ENCODE results near the gene JTB. TPM values are rescaled to one million over a fixed set of nuclear protein-coding genes. Genes with fewer than 3 reads are reported as not detected.

JTB gene
- polyA plus RNA-seq, 1 of the 3 experiments (the other 2 are of a cell fraction), result 118 TPM

DNA sequence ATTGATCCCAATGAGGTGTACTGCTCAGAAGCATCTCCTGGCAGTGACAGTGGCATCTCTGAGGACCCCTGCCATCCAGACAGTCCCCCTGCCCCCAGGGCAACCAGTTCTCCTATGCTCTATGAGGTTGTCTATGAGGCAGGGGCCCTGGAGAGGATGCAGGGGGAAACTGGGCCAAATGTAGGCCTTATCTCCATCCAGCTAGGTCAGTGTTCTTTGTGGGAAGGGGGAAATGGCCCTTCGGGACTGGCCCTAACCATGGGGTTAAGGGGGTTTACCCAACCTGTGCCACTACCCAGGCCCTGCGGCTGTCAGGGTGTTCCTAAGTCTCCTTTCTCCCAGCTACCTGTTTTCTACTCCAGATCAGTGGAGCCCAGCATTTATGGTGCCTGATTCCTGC, 8.5 kb downstream of the JTB start (continued):
- TF ChIP-seq, protein P1, sequence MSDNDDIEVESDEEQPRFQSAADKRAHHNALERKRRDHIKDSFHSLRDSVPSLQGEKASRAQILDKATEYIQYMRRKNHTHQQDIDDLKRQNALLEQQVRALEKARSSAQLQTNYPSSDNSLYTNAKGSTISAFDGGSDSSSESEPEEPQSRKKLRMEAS (IDR thresholded peaks at IDR 0.05; ENCODE audit: low read depth), result no peak

DNA sequence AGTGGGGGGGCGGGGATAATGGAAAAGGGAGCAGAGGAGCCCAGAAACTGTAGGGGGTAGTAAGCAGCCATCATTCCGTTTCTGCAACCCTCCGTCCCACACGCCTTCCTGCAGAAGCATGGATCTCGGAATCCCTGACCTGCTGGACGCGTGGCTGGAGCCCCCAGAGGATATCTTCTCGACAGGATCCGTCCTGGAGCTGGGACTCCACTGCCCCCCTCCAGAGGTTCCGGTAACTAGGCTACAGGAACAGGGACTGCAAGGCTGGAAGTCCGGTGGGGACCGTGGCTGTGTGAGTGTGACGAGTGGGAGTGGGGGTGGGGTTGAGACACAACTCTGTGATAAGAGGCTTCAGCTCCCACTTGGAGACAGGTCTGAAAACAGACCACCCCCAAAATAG, 9.1 kb downstream of the JTB start:
- POLR2A ChIA-PET, result interaction anchor here (1.0 to 3.6 kb wide), 5 partner anchors 8 to 185 kb away, joined by 3 to 69 read pairs (median 32); partner anchors contain the start of genes CRTC2, JTB and RPS27
- WGBS (ENCODE audit: low lambda C conversion rate), result 19% methylated on average over 13 of the region's 13 CpGs

DNA sequence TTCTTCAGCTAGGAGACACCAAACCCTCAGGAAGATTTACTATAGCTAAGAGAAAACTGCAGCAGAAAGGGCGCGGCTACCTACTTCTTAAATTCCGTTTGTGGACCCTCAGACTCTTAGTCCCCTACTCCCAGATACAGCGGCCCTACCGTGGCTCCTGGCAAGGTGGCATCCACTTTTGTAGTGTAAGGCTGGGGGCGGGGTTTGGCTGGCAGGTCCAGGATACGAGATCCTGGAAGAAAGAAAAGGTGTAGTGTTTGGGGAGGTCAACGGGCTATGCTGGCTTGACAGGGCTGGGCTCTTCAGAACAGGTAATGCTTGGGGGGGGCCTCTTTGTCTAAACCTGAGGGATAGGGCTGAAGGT, 9.5 kb downstream of the JTB start:
- H3K4me3 ChIP-seq (ENCODE audit: low read depth in 2 of 2, low read length in 1 of 2), result peak overlapping the region; percentile 61 to 85
- H3K4me1 ChIP-seq (ENCODE audit: control insufficient read depth in 1 of 2, insufficient read depth in 2 of 2, low read depth in 1 of 2, low read length in 1 of 2), result peaks cover 0 to 22% of the 10 kb centered on the region in 2 experiments; a peak in 2 of 4 replicates
- no peaks in the 10 kb centered on the region for H3K9me3 ChIP-seq
- under 1% methylated on average over 8 of the region's 8 CpGs for WGBS (ENCODE audit: low lambda C conversion rate)
- CTCF ChIA-PET, result interaction anchor here (0.6 to 7.0 kb wide), 16 partner anchors 10 to 174 kb away, joined by 3 to 44 read pairs (median 4); partner anchors contain the start of genes DENND4B, GATAD2B, JTB and RAB13
- H3K9ac ChIP-seq, result peak overlapping the region; percentile 74; the same call in 1 of the 2 replicates
- DNase-seq, result peak; percentile 29
- no peaks in the 10 kb centered on the region for H3K9me2 ChIP-seq
- no peaks in the 10 kb centered on the region for H4K20me1 ChIP-seq (ENCODE audit: insufficient read depth)
- H3F3A ChIP-seq (replicated peaks; ENCODE audit: insufficient read depth), result peaks cover 14% of the 10 kb centered on the region
- TF ChIP-seq TAF1 (IDR thresholded peaks at IDR 0.05; ENCODE audit: borderline replicate concordance, low read depth, low read length) (no peak), EP300 (IDR thresholded peaks at IDR 0.05; ENCODE audit: borderline replicate concordance in 1 of 2, low read depth in 1 of 2, low read length in 1 of 2) (no peak)
- TF ChIP-seq, protein P1 (IDR thresholded peaks at IDR 0.05; ENCODE audit: low read depth), result no peak
- H3K79me2 ChIP-seq (ENCODE audit: insufficient read depth), result peaks cover 29% of the 10 kb centered on the region
- H3K27ac ChIP-seq (ENCODE audit: low read depth in 2 of 2, low read length in 1 of 2), result peak overlapping the region; percentile 77 to 87; a peak in 3 of 4 replicates
- POLR2A ChIA-PET, result interaction anchor here (0.6 to 3.6 kb wide), 15 partner anchors 9 to 554 kb away, joined by 3 to 69 read pairs (median 6); partner anchors contain the start of genes CRTC2, DENND4B, JTB and RAB13
- peak overlapping the region; percentile 82 for H2AFZ ChIP-seq (ENCODE audit: low read depth)
- H3K36me3 ChIP-seq (replicated peaks in 1 of 2; ENCODE audit: control insufficient read depth in 1 of 2, insufficient read depth in 2 of 2, low read length in 1 of 2), result peaks cover 0 to under 1% of the 10 kb centered on the region in 2 experiments
- no peaks in the 10 kb centered on the region for H3K27me3 ChIP-seq (ENCODE audit: insufficient read depth)
- H3K4me2 ChIP-seq, result peak overlapping the region; percentile 95

More for the DNA sequence above, 9.1 kb downstream of the JTB start:
- peaks cover 0 to 4% of the 10 kb centered on the region in 2 experiments for H3K36me3 ChIP-seq (replicated peaks in 1 of 2; ENCODE audit: control insufficient read depth in 1 of 2, insufficient read depth in 2 of 2, low read length in 1 of 2)
- CTCF ChIA-PET, result interaction anchor here (0.8 to 7.0 kb wide), 11 partner anchors 10 to 175 kb away, joined by 3 to 44 read pairs (median 5); partner anchors contain the start of genes DENND4B, GATAD2B, JTB and RAB13
- H3F3A ChIP-seq (replicated peaks; ENCODE audit: insufficient read depth), result peaks cover 14% of the 10 kb centered on the region
- peak overlapping the region; percentile 74; the same call in 1 of the 2 replicates for H3K9ac ChIP-seq
- DNase-seq, result peak; percentile 48
- no peaks in the 10 kb centered on the region for H4K20me1 ChIP-seq (ENCODE audit: insufficient read depth)
- no peaks in the 10 kb centered on the region for H3K9me2 ChIP-seq
- peak overlapping the region in 1 of 2 experiments; percentile 87; a peak in 2 of 4 replicates for H3K27ac ChIP-seq (ENCODE audit: low read depth in 2 of 2, low read length in 1 of 2)
- 0 out of 2 replicates have a peak overlapping the region, but pooled peaks have one; percentile 33 for H2AFZ ChIP-seq (ENCODE audit: low read depth)
- no peaks in the 10 kb centered on the region for H3K9me3 ChIP-seq
- H3K4me3 ChIP-seq (ENCODE audit: low read depth in 2 of 2, low read length in 1 of 2), result peak overlapping the region; percentile 61 to 85
- peak overlapping the region; percentile 95 for H3K4me2 ChIP-seq
- H3K79me2 ChIP-seq (ENCODE audit: insufficient read depth), result peaks cover 26% of the 10 kb centered on the region; the same call in 1 of the 2 replicates
- peaks cover 0 to 22% of the 10 kb centered on the region in 2 experiments; a peak in 2 of 4 replicates for H3K4me1 ChIP-seq (ENCODE audit: control insufficient read depth in 1 of 2, insufficient read depth in 2 of 2, low read depth in 1 of 2, low read length in 1 of 2)
- H3K27me3 ChIP-seq (ENCODE audit: insufficient read depth), result no peaks in the 10 kb centered on the region
- TF ChIP-seq MXI1 (IDR thresholded peaks at IDR 0.05; ENCODE audit: low read depth, low read length), result peak; percentile 21; the same call in 1 of the 2 replicates
- no peak for TF ChIP-seq TAF1 (IDR thresholded peaks at IDR 0.05; ENCODE audit: borderline replicate concordance, low read depth, low read length)
- TF ChIP-seq NRF1 (IDR thresholded peaks at IDR 0.05; ENCODE audit: low read depth, low read length), result no peak
